Caco-2 (cell line): Measurements from ENCODE around the gene ESYT1. TPM values are rescaled to one million over a fixed set of nuclear protein-coding genes. Genes with fewer than 3 reads are reported as not detected.

Experiments
- BruUV-seq: library from RNA; stranded (reverse); fragments of 400-500 nt; replicated peaks from 2 replicates; lab custom pipeline; 2021; lab: Mats Ljungman, UMichigan
- CTCF ChIA-PET: fragments of 300-600 bp; sonication (Branson Sonifier 250); formaldehyde crosslinking; loops from one replicate; lab custom pipeline; 2022; ENCODE audit warnings: antibody characterized with exemption; lab: Charles Lee
- POLR2A ChIA-PET: fragments of 300-600 bp; sonication (Branson Sonifier 250); formaldehyde crosslinking; loops from one replicate; lab custom pipeline; 2022; ENCODE audit warnings: antibody characterized with exemption; lab: Charles Lee
- DNase-seq, 2 experiments: peaks; one replicate each; pipeline versions ENCODE4 v3.0.0 to v3.0.0-alpha.2; 2020 to 2022
- H3K27me3 ChIP-seq: replicated peaks from 2 replicates; pipeline ENCODE4 v1.6.0; 2011; ENCODE audit warnings: low read length; ENCODE audit not compliant: control insufficient read depth, insufficient read depth
- H3K36me3 ChIP-seq: 2 replicates; pipeline ENCODE4 v1.5.1; 2011; ENCODE audit warnings: low read length; ENCODE audit not compliant: control insufficient read depth, insufficient read depth
- H3K4me1 ChIP-seq: fragments of 250-450 bp; sonication (Bioruptor Pico); 2 replicates; pipeline ENCODE4 v1.5.1; 2020; ENCODE audit warnings: mild to moderate bottlenecking
- H3K4me3 ChIP-seq: 2 replicates; pipeline ENCODE4 v1.5.1; 2011; ENCODE audit warnings: low read depth, mild to moderate bottlenecking, control low read depth, low read length
- H3K9me3 ChIP-seq: fragments of 250-450 bp; sonication (Bioruptor Pico); 2 replicates; pipeline ENCODE4 v1.5.1; 2020; ENCODE audit warnings: mild to moderate bottlenecking, moderate library complexity
- H3K27ac Mint-ChIP-seq: one replicate; pipeline ENCODE4 v1.8.0; 2022; ENCODE audit warnings: mixed read lengths; ENCODE audit not compliant: unreplicated experiment
- H3K27me3 Mint-ChIP-seq: one replicate; pipeline ENCODE4 v1.8.0; 2022; ENCODE audit warnings: mixed read lengths; ENCODE audit not compliant: insufficient read depth, unreplicated experiment
- H3K36me3 Mint-ChIP-seq: one replicate; pipeline ENCODE4 v1.8.0; 2022; ENCODE audit warnings: mild to moderate bottlenecking, mixed read lengths; ENCODE audit not compliant: insufficient read depth, unreplicated experiment
- H3K4me1 Mint-ChIP-seq: one replicate; pipeline ENCODE4 v1.8.0; 2022; ENCODE audit warnings: low read depth, mixed read lengths; ENCODE audit not compliant: unreplicated experiment
- H3K4me3 Mint-ChIP-seq: one replicate; pipeline ENCODE4 v1.8.0; 2022; ENCODE audit warnings: mild to moderate bottlenecking, moderate library complexity, mixed read lengths; ENCODE audit not compliant: unreplicated experiment
- H3K9me3 Mint-ChIP-seq: one replicate; pipeline ENCODE4 v1.8.0; 2022; ENCODE audit warnings: mixed read lengths; ENCODE audit not compliant: unreplicated experiment
- CTCF ChIP-seq, 2 experiments: fragments of 200-600 bp in 1 of 2; IDR thresholded peaks; 1 replicate in 1 of 2; 2 replicates in 1 of 2; pipeline versions ENCODE4 v1.5.1 to v1.8.0; 2011 to 2022; ENCODE audit warnings: antibody characterized with exemption in 1 of 2, control low read depth in 1 of 2, inconsistent platforms in 1 of 2, low read depth in 1 of 2, low read length in 1 of 2, mild to moderate bottlenecking in 1 of 2, moderate library complexity in 1 of 2; ENCODE audit not compliant: insufficient read depth in 1 of 2, severe bottlenecking in 1 of 2, unreplicated experiment in 1 of 2
- intact Hi-C: fragments of 100-400 bp; cut with micrococcal nuclease; formaldehyde crosslinking; loops from one replicate; pipeline ENCODE4 v1.10.0; 2022; ENCODE audit not compliant: unreplicated experiment
- total RNA-seq: library from RNA; stranded (reverse); gene quantifications from 2 replicates; pipeline ENCODE4 v1.2.3, GENCODE V29; 2022

Gene ESYT1
- total RNA-seq, 1 experiment from 2014 or later: 79.0 TPM

GRCh38 chr12:56143870-56144269 is 15.8 kb downstream of the ESYT1 start:
- no TSS peak for BruUV-seq
- H3K4me1 ChIP-seq: no peaks in the 10 kb centered on the region; the same call in 1 of the 2 replicates
- no peak overlapping the region for H3K4me3 Mint-ChIP-seq
- no peaks in the 10 kb centered on the region for H3K4me1 Mint-ChIP-seq
- CTCF ChIA-PET: no interaction called here
- H3K36me3 ChIP-seq: peaks cover 1% of the 10 kb centered on the region; the same call in 1 of the 2 replicates
- H3K36me3 Mint-ChIP-seq: peaks cover 47% of the 10 kb centered on the region
- H3K27me3 ChIP-seq: no peaks in the 10 kb centered on the region
- no peaks in the 10 kb centered on the region for H3K9me3 Mint-ChIP-seq
- H3K27me3 Mint-ChIP-seq: no peaks in the 10 kb centered on the region
- POLR2A ChIA-PET: interaction anchor here (1.0 kb wide), 1 partner anchor 16 kb away, joined by 3 read pairs; no protein-coding TSS in a partner anchor
- DNase-seq: no peak
- no peak overlapping the region for H3K27ac Mint-ChIP-seq
- H3K4me3 ChIP-seq: no peak overlapping the region
- no peak for TF ChIP-seq CTCF (IDR thresholded peaks at IDR 0.05; ENCODE audit: insufficient read depth in 1 of 2, low read depth in 1 of 2, low read length in 1 of 2, severe bottlenecking in 1 of 2, unreplicated experiment in 1 of 2)
- no peaks in the 10 kb centered on the region; the same call in 1 of the 2 replicates for H3K9me3 ChIP-seq
- intact Hi-C loops: no loop called here

- no TSS peak for BruUV-seq
- H3K4me1 Mint-ChIP-seq: no peaks in the 10 kb centered on the region
- H3K27me3 Mint-ChIP-seq: no peaks in the 10 kb centered on the region
- CTCF ChIA-PET: interaction anchor here (1.1 kb wide), 1 partner anchor 27 kb away, joined by 3 read pairs; the partner anchor contains the start of gene ZC3H10
- no peak overlapping the region for H3K4me3 ChIP-seq
- H3K4me1 ChIP-seq: no peaks in the 10 kb centered on the region; the same call in 1 of the 2 replicates
- H3K27ac Mint-ChIP-seq: no peak overlapping the region
- intact Hi-C loops: no loop called here
- no peak for TF ChIP-seq CTCF (IDR thresholded peaks at IDR 0.05; ENCODE audit: insufficient read depth in 1 of 2, low read depth in 1 of 2, low read length in 1 of 2, severe bottlenecking in 1 of 2, unreplicated experiment in 1 of 2)
- H3K27me3 ChIP-seq: no peaks in the 10 kb centered on the region
- POLR2A ChIA-PET: no interaction called here
- H3K36me3 Mint-ChIP-seq: peaks cover 34% of the 10 kb centered on the region
- H3K9me3 ChIP-seq: no peaks in the 10 kb centered on the region; the same call in 1 of the 2 replicates
- H3K36me3 ChIP-seq: peaks cover 1% of the 10 kb centered on the region; the same call in 1 of the 2 replicates
- H3K4me3 Mint-ChIP-seq: no peak overlapping the region
- DNase-seq: no peak
- no peaks in the 10 kb centered on the region for H3K9me3 Mint-ChIP-seq
Observed at GRCh38 chr12:56145217-56145616, 17.1 kb downstream of the ESYT1 start.

- H3K9me3 ChIP-seq: no peaks in the 10 kb centered on the region; the same call in 1 of the 2 replicates
- Mint-ChIP-seq H3K9me3 (no peaks in the 10 kb centered on the region), H3K27me3 (no peaks in the 10 kb centered on the region), H3K36me3 (peaks cover 28% of the 10 kb centered on the region), H3K4me3 (no peak overlapping the region), H3K4me1 (peaks cover 6% of the 10 kb centered on the region), H3K27ac (no peak overlapping the region)
- DNase-seq: no peak
- peaks cover 3% of the 10 kb centered on the region; the same call in 1 of the 2 replicates for H3K4me1 ChIP-seq
- peaks cover 1% of the 10 kb centered on the region; the same call in 1 of the 2 replicates for H3K36me3 ChIP-seq
- H3K4me3 ChIP-seq: no peak overlapping the region
- POLR2A ChIA-PET: interaction anchor here (0.5 kb wide), 1 partner anchor 42 kb away, joined by 3 read pairs; the partner anchor contains the start of gene PA2G4
- intact Hi-C loops: no loop called here
- no peaks in the 10 kb centered on the region for H3K27me3 ChIP-seq
- TF ChIP-seq CTCF (IDR thresholded peaks at IDR 0.05; ENCODE audit: insufficient read depth in 1 of 2, low read depth in 1 of 2, low read length in 1 of 2, severe bottlenecking in 1 of 2, unreplicated experiment in 1 of 2): no peak
- CTCF ChIA-PET: no interaction called here
- BruUV-seq: no TSS peak
Observed at GRCh38 chr12:56146492-56147460, 18.7 kb downstream of the ESYT1 start.
